Activated T-cell treated with anti-CD3 and anti-CD28 coated beads, Interleukin-2, amount 50 U/mL, for 4 hours (primary cell): ENCODE measurements around the gene KIAA1671. TPM values are rescaled to one million over a fixed set of nuclear protein-coding genes. Genes with fewer than 3 reads are reported as not detected.
"Not testable (repeated sequence)": the region's sequence is repeated elsewhere in the genome, so short reads cannot be mapped to it uniquely, and the experiment has no call there.

Source experiments
- ATAC-seq, 2 donors: fragments of 200-7000 bp; cut with Tn5 transposase; one replicate each; pipeline ENCODE4 v1.10.0; 2021
- DNase-seq: peaks from one replicate; pipeline ENCODE4 v3.0.0-alpha.2; 2020
- H3K27me3 Mint-ChIP-seq: one replicate; pipeline ENCODE4 v1.8.0; 2021; ENCODE audit warnings: low read depth, mixed read lengths
- H3K36me3 Mint-ChIP-seq: one replicate; pipeline ENCODE4 v1.8.0; 2022; ENCODE audit warnings: mixed read lengths; ENCODE audit not compliant: insufficient read depth
- H3K4me1 Mint-ChIP-seq: one replicate; pipeline ENCODE4 v1.8.0; 2021; ENCODE audit warnings: low read depth, mixed read lengths
- H3K4me3 Mint-ChIP-seq: one replicate; pipeline ENCODE4 v1.8.0; 2021; ENCODE audit warnings: mild to moderate bottlenecking, moderate library complexity, mixed read lengths
- H3K9me3 Mint-ChIP-seq: one replicate; pipeline ENCODE4 v1.8.0; 2021; ENCODE audit warnings: mixed read lengths
- total RNA-seq, 3 donors: library from RNA; stranded (reverse); gene quantifications; one replicate each; pipeline ENCODE4 v1.2.1, GENCODE V29; 2021

Gene KIAA1671
- total RNA-seq, 3 donors from 2014 or later = 4.0 to 9.7 (median 7.3) TPM

GRCh38 chr22:25203082-25203481 lies 250.6 kb downstream of the KIAA1671 start:
- DNase-seq (no peak), ATAC-seq (no peak)
- H3K36me3 Mint-ChIP-seq = no peaks in the 10 kb centered on the region
- H3K27me3 Mint-ChIP-seq = no peaks in the 10 kb centered on the region
- H3K4me1 Mint-ChIP-seq = no peaks in the 10 kb centered on the region
- H3K4me3 Mint-ChIP-seq = no peak overlapping the region
- no peaks in the 10 kb centered on the region for H3K9me3 Mint-ChIP-seq

DNA sequence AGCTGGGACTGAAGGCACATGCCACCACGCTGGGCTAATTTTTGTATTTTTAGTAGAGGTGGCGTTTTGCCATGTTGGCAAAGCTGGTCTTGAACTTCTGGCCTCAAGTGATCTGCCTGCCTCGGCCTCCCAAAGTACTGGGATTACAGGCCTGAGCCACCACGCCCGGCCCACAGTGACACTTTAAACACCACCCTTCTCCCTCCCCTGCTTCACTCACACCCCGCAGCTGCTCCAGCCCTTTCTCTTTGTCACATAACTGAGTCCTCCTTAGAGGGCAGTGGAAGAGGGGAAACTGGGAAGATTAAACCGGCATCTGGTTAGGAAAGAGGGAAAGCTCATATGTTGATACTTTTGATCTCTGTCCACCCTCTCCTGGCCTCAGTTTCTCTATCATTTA lies 252.0 kb downstream of the KIAA1671 start:
- ATAC-seq, H3K27me3 Mint-ChIP-seq, H3K9me3 Mint-ChIP-seq, H3K4me1 Mint-ChIP-seq, H3K4me3 Mint-ChIP-seq, H3K36me3 Mint-ChIP-seq, DNase-seq: not testable (repeated sequence)

- Mint-ChIP-seq H3K9me3 (no peaks in the 10 kb centered on the region), H3K36me3 (no peaks in the 10 kb centered on the region), H3K27me3 (no peaks in the 10 kb centered on the region), H3K4me3 (no peak overlapping the region), H3K4me1 (no peaks in the 10 kb centered on the region)
- ATAC-seq (no peak), DNase-seq (no peak)
These were observed 253.3 kb downstream of the KIAA1671 start for GRCh38 chr22:25205847-25206246.

DNA sequence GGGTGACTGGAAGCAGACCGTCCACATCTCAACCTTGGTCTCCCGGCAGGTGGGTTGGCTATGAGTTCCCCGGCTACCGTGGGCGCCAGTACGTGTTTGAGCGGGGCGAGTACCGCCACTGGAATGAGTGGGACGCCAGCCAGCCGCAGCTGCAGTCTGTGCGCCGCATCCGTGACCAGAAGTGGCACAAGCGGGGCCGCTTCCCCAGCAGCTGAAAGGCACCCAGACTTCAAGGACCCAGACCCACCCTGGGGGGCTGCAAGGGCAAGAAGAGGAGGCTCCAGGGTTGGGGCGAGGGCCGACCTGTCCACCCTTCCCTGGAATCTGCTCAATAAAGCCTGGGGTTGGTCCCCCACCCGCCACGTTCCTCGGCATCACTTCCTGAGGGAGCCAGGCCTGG lies 254.5 kb downstream of the KIAA1671 start:
- Mint-ChIP-seq H3K9me3 (no peaks in the 10 kb centered on the region), H3K27me3 (no peaks in the 10 kb centered on the region), H3K36me3 (no peaks in the 10 kb centered on the region), H3K4me3 (no peak overlapping the region), H3K4me1 (no peaks in the 10 kb centered on the region)
- DNase-seq = no peak
- ATAC-seq = no peak

GRCh38 chr22:25207553-25208157 lies 255.1 kb downstream of the KIAA1671 start:
- no peaks in the 10 kb centered on the region for H3K9me3 Mint-ChIP-seq
- H3K27me3 Mint-ChIP-seq = no peaks in the 10 kb centered on the region
- no peaks in the 10 kb centered on the region for H3K4me1 Mint-ChIP-seq
- ATAC-seq (no peak), DNase-seq (no peak)
- no peak overlapping the region for H3K4me3 Mint-ChIP-seq
- no peaks in the 10 kb centered on the region for H3K36me3 Mint-ChIP-seq

- Mint-ChIP-seq H3K4me1 (no peaks in the 10 kb centered on the region), H3K4me3 (no peak overlapping the region), H3K9me3 (no peaks in the 10 kb centered on the region), H3K36me3 (no peaks in the 10 kb centered on the region), H3K27me3 (peaks cover 1% of the 10 kb centered on the region)
- DNase-seq (no peak), ATAC-seq (no peak)
These were observed 255.8 kb downstream of the KIAA1671 start for GRCh38 chr22:25208328-25208727.

- ATAC-seq (no peak), DNase-seq (no peak)
- no peaks in the 10 kb centered on the region for H3K9me3 Mint-ChIP-seq
- H3K4me1 Mint-ChIP-seq = no peaks in the 10 kb centered on the region
- H3K36me3 Mint-ChIP-seq = no peaks in the 10 kb centered on the region
- H3K27me3 Mint-ChIP-seq = peaks cover 6% of the 10 kb centered on the region
- no peak overlapping the region for H3K4me3 Mint-ChIP-seq
These were observed 256.4 kb downstream of the KIAA1671 start for GRCh38 chr22:25208743-25209505.

DNA sequence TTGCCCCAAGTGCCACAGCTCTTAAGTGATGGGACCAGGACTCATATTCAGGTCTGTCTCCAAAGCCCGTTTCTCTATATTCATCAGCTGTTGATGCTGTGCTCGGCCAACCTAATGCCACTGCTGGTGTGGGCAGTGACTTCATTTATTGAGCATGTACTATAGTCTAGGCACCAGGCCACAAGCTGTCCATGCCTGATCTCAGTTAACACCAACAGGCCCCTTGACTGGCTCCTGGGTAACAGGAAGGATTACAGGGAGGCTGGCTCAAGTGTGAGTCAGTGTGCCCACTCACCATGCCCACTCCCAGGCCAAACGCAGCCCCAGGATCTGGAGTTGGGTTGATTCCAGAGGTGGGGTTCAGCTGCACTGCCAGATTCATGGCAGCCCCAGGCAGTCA lies 258.3 kb downstream of the KIAA1671 start:
- Mint-ChIP-seq H3K27me3 (peaks cover 6% of the 10 kb centered on the region), H3K4me3 (no peak overlapping the region), H3K4me1 (no peaks in the 10 kb centered on the region), H3K36me3 (no peaks in the 10 kb centered on the region), H3K9me3 (peaks cover 4% of the 10 kb centered on the region)
- DNase-seq (no peak), ATAC-seq (no peak)

DNA sequence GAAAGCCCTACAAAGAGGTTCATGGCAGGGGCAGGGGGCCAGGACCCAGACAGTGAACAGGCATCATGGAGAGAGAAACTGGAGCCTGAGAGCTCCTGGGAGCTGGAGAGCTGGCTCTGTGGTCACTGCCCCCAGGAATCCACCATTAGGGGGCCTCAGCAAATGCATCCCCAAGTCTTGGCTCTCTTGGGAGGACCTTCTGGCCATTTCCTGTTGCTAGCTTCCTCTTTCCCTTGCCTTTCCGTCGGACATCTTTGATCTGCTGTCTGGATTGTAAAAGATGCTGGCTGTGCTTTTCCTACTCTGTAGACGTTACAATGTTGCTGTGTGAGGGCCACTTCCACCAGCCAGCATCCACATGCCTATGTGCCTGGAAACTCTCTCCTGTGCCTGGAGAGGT lies 259.8 kb downstream of the KIAA1671 start:
- peaks cover 6% of the 10 kb centered on the region for H3K27me3 Mint-ChIP-seq
- DNase-seq (no peak), ATAC-seq (no peak)
- H3K4me3 Mint-ChIP-seq = no peak overlapping the region
- H3K9me3 Mint-ChIP-seq = peaks cover 4% of the 10 kb centered on the region
- H3K36me3 Mint-ChIP-seq = no peaks in the 10 kb centered on the region
- no peaks in the 10 kb centered on the region for H3K4me1 Mint-ChIP-seq

GRCh38 chr22:25213221-25213620 lies 260.7 kb downstream of the KIAA1671 start:
- Mint-ChIP-seq H3K4me1 (no peaks in the 10 kb centered on the region), H3K4me3 (no peak overlapping the region), H3K36me3 (no peaks in the 10 kb centered on the region), H3K9me3 (peaks cover 4% of the 10 kb centered on the region), H3K27me3 (peaks cover 12% of the 10 kb centered on the region)
- no peak for DNase-seq
- no peak for ATAC-seq

GRCh38 chr22:25216230-25216629 lies 263.7 kb downstream of the KIAA1671 start:
- H3K36me3 Mint-ChIP-seq = no peaks in the 10 kb centered on the region
- ATAC-seq = no peak
- H3K4me1 Mint-ChIP-seq = no peaks in the 10 kb centered on the region
- peaks cover 15% of the 10 kb centered on the region for H3K27me3 Mint-ChIP-seq
- H3K9me3 Mint-ChIP-seq = peaks cover 4% of the 10 kb centered on the region
- H3K4me3 Mint-ChIP-seq = no peak overlapping the region
- no peak for DNase-seq

- H3K27me3 Mint-ChIP-seq = peaks cover 20% of the 10 kb centered on the region
- peaks cover 4% of the 10 kb centered on the region for H3K9me3 Mint-ChIP-seq
- ATAC-seq (no peak), DNase-seq (no peak)
- no peaks in the 10 kb centered on the region for H3K4me1 Mint-ChIP-seq
- no peak within 1 kb of the TSS for H3K4me3 Mint-ChIP-seq
- H3K36me3 Mint-ChIP-seq = no peaks in the 10 kb centered on the region
These were observed 266.7 kb downstream of the KIAA1671 start, which contains the start of gene CRYBB2 for GRCh38 chr22:25219211-25219689. Gene CRYBB2, plus strand, starts transcription at chr22:25219639. Its CDS starts 1,791 bp downstream, at chr22:25221430.

DNA sequence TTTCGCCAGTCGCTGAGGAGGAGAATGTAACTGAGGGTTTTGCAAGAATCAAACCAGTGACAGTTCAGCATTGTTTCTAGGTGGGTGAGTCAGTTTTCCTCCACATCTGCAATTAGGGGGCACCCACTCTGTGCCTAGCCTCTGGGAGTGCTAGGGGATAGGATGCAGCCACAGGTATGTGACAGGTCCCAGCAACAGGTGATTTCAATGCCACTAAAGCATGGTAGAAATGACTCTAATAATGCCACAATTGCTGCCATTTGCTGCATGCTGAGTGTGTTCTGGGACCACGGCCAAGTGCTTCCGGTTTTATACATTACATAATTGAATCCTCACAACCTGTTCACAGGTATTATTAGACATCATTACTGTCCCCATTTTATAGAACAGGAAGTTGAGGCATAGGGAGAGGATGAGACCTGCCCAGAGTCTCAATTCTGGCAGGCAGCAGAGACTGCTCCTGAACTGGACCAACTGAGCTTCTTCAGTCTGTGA lies 267.5 kb downstream of the KIAA1671 start:
- no peak overlapping the region for H3K4me3 Mint-ChIP-seq
- H3K36me3 Mint-ChIP-seq = no peaks in the 10 kb centered on the region
- ATAC-seq (no peak), DNase-seq (no peak)
- H3K27me3 Mint-ChIP-seq = peaks cover 20% of the 10 kb centered on the region
- peaks cover 4% of the 10 kb centered on the region for H3K9me3 Mint-ChIP-seq
- no peaks in the 10 kb centered on the region for H3K4me1 Mint-ChIP-seq

- ATAC-seq = no peak
- Mint-ChIP-seq H3K9me3 (no peaks in the 10 kb centered on the region), H3K4me1 (no peaks in the 10 kb centered on the region), H3K27me3 (peaks cover 20% of the 10 kb centered on the region), H3K4me3 (no peak overlapping the region), H3K36me3 (no peaks in the 10 kb centered on the region)
- DNase-seq = no peak
These were observed 269.3 kb downstream of the KIAA1671 start for GRCh38 chr22:25221790-25222189.
